ENCODE measurements around the gene SLC22A31. TPM values are rescaled to one million over a fixed set of nuclear protein-coding genes. Genes with fewer than 3 reads are reported as not detected.

SLC22A31 gene
- total RNA-seq, 5 donors from 2014 or later (not counting 1 experiment from before 2014, with no cell fraction given) = 0.49 to 2.7 (median 1.3) TPM

DNA sequence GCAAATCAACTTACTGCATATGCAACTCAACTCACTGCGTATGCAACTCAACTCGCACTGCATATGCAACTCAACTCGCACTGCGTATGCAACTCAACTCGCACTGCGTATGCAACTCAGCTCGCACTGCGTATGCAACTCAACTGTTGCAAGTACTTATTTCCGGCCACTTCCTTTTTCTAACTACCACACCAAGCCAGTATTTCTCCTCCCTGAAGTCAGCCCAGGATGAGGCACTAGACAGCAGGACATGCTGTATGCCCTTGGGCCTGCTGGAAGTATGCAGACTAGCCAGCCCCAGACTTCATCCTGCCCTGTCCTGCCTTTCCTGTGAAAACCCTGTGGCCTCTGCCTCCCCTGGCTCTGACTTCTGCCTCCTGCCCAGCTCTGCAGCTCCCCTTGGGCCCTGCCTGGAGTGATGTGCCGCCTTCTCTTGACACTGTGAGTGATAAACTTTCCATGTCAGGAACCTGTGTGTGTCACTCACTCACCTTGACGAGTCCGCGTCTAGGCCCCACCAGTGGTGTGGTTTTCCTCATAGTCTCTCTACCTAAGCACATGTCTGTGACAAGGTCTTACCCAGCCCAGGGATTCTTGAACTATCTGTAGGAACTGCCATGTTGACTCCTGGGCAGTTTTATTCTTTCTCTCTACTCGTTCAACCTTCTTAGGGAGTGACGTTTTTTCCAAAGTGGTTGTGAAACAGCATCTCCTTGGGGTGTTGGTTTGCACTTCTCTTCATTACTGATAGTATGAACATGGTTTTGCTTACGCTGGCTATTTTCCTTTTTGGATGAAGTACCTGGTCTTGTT, 33.5 kb upstream of the SLC22A31 start:
- 98% methylated on average over 14 of the region's 16 CpGs for WGBS (ENCODE audit: insufficient coverage)
- no peaks in the 10 kb centered on the region for H3K27me3 Mint-ChIP-seq

GRCh38 chr16:89232107-89232506, 31.8 kb upstream of the SLC22A31 start:
- no peak for ATAC-seq (replicated peaks in 1 of 4)
- Mint-ChIP-seq H3K36me3 (peaks cover 63% of the 10 kb centered on the region), H3K4me3 (no peak overlapping the region), H3K27ac (no peak overlapping the region), H3K4me1 (no peaks in the 10 kb centered on the region), H3K27me3 (no peaks in the 10 kb centered on the region), H3K9me3 (peaks cover 0 to 14% (median 9%) of the 10 kb centered on the region in 3 donors)
- CTCF ChIA-PET = no interaction called here
- no CpG with 5 or more reads among the region's 2 CpGs for WGBS (ENCODE audit: insufficient coverage)
- Histone ChIP-seq H3K27me3 (replicated peaks in 1 of 2; ENCODE audit: control insufficient read depth in 2 of 2, extremely low read depth in 1 of 2, insufficient read depth in 2 of 2, low read length in 1 of 2) (no peaks in the 10 kb centered on the region), H3K4me3 (ENCODE audit: control insufficient read depth in 1 of 2, extremely low read depth in 1 of 2, low read length in 1 of 2) (no peak overlapping the region), H3K4me1 (ENCODE audit: control insufficient read depth in 1 of 2, extremely low read depth in 1 of 2, insufficient read depth in 2 of 2, low read length in 2 of 2) (no peaks in the 10 kb centered on the region), H3K36me3 (ENCODE audit: control insufficient read depth in 2 of 2, extremely low read depth in 1 of 2, insufficient read depth in 1 of 2, low read length in 1 of 2) (peaks cover 24 to 39% of the 10 kb centered on the region in 2 donors), H3K27ac (ENCODE audit: low read length) (no peak overlapping the region), H3K9me3 (peaks cover 12% of the 10 kb centered on the region)
- POLR2A ChIA-PET = no interaction called here
- DNase-seq = no peak

More for the DNA sequence above, 33.5 kb upstream of the SLC22A31 start:
- no peaks in the 10 kb centered on the region for H3K9me3 ChIP-seq
- Mint-ChIP-seq H3K27ac (no peak overlapping the region), H3K36me3 (peaks cover 45% of the 10 kb centered on the region), H3K4me3 (no peak overlapping the region), H3K4me1 (no peaks in the 10 kb centered on the region), H3K9me3 (peaks cover 0 to 3% (median under 1%) of the 10 kb centered on the region in 3 donors)
- H3K27ac ChIP-seq (ENCODE audit: low read length) = no peak overlapping the region
- no peaks in the 10 kb centered on the region for H3K4me1 ChIP-seq (ENCODE audit: control insufficient read depth in 1 of 2, extremely low read depth in 1 of 2, insufficient read depth in 2 of 2, low read length in 2 of 2)
- CTCF ChIA-PET = no interaction called here
- H3K27me3 ChIP-seq (replicated peaks in 1 of 2; ENCODE audit: control insufficient read depth in 2 of 2, extremely low read depth in 1 of 2, insufficient read depth in 2 of 2, low read length in 1 of 2) = no peaks in the 10 kb centered on the region
- DNase-seq = no peak
- no peak overlapping the region for H3K4me3 ChIP-seq (ENCODE audit: control insufficient read depth in 1 of 2, extremely low read depth in 1 of 2, low read length in 1 of 2)
- no peak for ATAC-seq (replicated peaks in 1 of 4)
- peaks cover 15 to 28% of the 10 kb centered on the region in 2 donors for H3K36me3 ChIP-seq (ENCODE audit: control insufficient read depth in 2 of 2, extremely low read depth in 1 of 2, insufficient read depth in 1 of 2, low read length in 1 of 2)
- POLR2A ChIA-PET = no interaction called here

DNA sequence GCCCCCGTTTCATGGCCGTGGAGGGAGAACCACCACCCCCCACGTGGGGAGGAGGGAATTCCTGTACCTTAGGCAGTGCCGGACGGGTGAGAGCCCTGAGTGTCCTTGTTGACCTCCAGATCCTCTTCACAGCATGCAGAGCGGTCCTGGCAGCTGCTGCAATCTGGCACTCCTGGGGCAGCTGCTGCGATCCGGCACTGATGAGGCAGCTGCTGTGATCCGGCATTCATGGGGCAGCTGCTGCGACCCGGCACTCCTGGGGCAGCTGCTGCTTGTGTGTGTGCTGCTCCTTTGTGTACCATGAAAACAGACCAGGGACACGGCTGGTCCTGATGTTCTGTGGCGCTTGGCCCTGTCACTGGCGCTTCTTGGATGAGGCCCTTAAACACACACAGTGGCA, 29.9 kb upstream of the SLC22A31 start:
- Histone ChIP-seq H3K36me3 (ENCODE audit: control insufficient read depth in 2 of 2, extremely low read depth in 1 of 2, insufficient read depth in 1 of 2, low read length in 1 of 2) (peaks cover 35 to 53% of the 10 kb centered on the region in 2 donors), H3K27ac (ENCODE audit: low read length) (no peak overlapping the region), H3K9me3 (peaks cover 14% of the 10 kb centered on the region), H3K4me3 (ENCODE audit: control insufficient read depth in 1 of 2, extremely low read depth in 1 of 2, low read length in 1 of 2) (no peak overlapping the region), H3K27me3 (replicated peaks in 1 of 2; ENCODE audit: control insufficient read depth in 2 of 2, extremely low read depth in 1 of 2, insufficient read depth in 2 of 2, low read length in 1 of 2) (no peaks in the 10 kb centered on the region), H3K4me1 (ENCODE audit: control insufficient read depth in 1 of 2, extremely low read depth in 1 of 2, insufficient read depth in 2 of 2, low read length in 2 of 2) (no peaks in the 10 kb centered on the region)
- H3K27ac Mint-ChIP-seq = no peak overlapping the region
- 98% methylated on average over 14 of the region's 14 CpGs for WGBS (ENCODE audit: insufficient coverage)
- ChIA-PET POLR2A (no interaction called here), CTCF (no interaction called here)
- DNase-seq = no peak
- H3K4me3 Mint-ChIP-seq = no peak overlapping the region
- no peak for ATAC-seq (replicated peaks in 1 of 4)
- peaks cover 80% of the 10 kb centered on the region for H3K36me3 Mint-ChIP-seq
- peaks cover 0 to 21% (median 16%) of the 10 kb centered on the region in 3 donors for H3K9me3 Mint-ChIP-seq
- H3K4me1 Mint-ChIP-seq = no peaks in the 10 kb centered on the region
- H3K27me3 Mint-ChIP-seq = no peaks in the 10 kb centered on the region

GRCh38 chr16:89224665-89225064, 24.3 kb upstream of the SLC22A31 start:
- no peak overlapping the region for H3K4me3 ChIP-seq (ENCODE audit: control insufficient read depth in 1 of 2, extremely low read depth in 1 of 2, low read length in 1 of 2)
- ATAC-seq (replicated peaks in 1 of 4) = no peak
- H3K9me3 ChIP-seq = peaks cover 14% of the 10 kb centered on the region
- DNase-seq = no peak
- Mint-ChIP-seq H3K4me3 (no peak overlapping the region), H3K4me1 (peaks cover 2 to 4% (median 3%) of the 10 kb centered on the region in 3 donors), H3K27ac (no peak overlapping the region), H3K27me3 (no peaks in the 10 kb centered on the region), H3K36me3 (peaks cover 81% of the 10 kb centered on the region), H3K9me3 (peaks cover 0 to 17% (median 16%) of the 10 kb centered on the region in 3 donors)
- 100% methylated on average over 4 of the region's 10 CpGs for WGBS (ENCODE audit: insufficient coverage)
- H3K4me1 ChIP-seq (ENCODE audit: control insufficient read depth in 1 of 2, extremely low read depth in 1 of 2, insufficient read depth in 2 of 2, low read length in 2 of 2) = no peaks in the 10 kb centered on the region
- ChIA-PET CTCF (interaction anchor here in 1 of 2 donors (0.6 kb wide), 1 partner anchor 14 kb away, joined by 3 read pairs; no protein-coding TSS in a partner anchor), POLR2A (no interaction called here)
- H3K27ac ChIP-seq (ENCODE audit: low read length) = no peak overlapping the region
- H3K27me3 ChIP-seq (replicated peaks in 1 of 2; ENCODE audit: control insufficient read depth in 2 of 2, extremely low read depth in 1 of 2, insufficient read depth in 2 of 2, low read length in 1 of 2) = no peaks in the 10 kb centered on the region
- peaks cover 29 to 60% of the 10 kb centered on the region in 2 donors for H3K36me3 ChIP-seq (ENCODE audit: control insufficient read depth in 2 of 2, extremely low read depth in 1 of 2, insufficient read depth in 1 of 2, low read length in 1 of 2)

GRCh38 chr16:89222931-89223330, 22.6 kb upstream of the SLC22A31 start:
- H3K27ac ChIP-seq (ENCODE audit: low read length) = no peak overlapping the region
- Mint-ChIP-seq H3K36me3 (peaks cover 66% of the 10 kb centered on the region), H3K4me3 (no peak overlapping the region), H3K27ac (no peak overlapping the region), H3K9me3 (peaks cover 0 to 13% (median 10%) of the 10 kb centered on the region in 3 donors), H3K4me1 (peaks cover 7 to 15% (median 13%) of the 10 kb centered on the region in 3 donors), H3K27me3 (no peaks in the 10 kb centered on the region)
- peaks cover 8% of the 10 kb centered on the region for H3K9me3 ChIP-seq
- H3K27me3 ChIP-seq (replicated peaks in 1 of 2; ENCODE audit: control insufficient read depth in 2 of 2, extremely low read depth in 1 of 2, insufficient read depth in 2 of 2, low read length in 1 of 2) = no peaks in the 10 kb centered on the region
- ChIA-PET CTCF (no interaction called here), POLR2A (no interaction called here)
- no peak for DNase-seq
- H3K36me3 ChIP-seq (ENCODE audit: control insufficient read depth in 2 of 2, extremely low read depth in 1 of 2, insufficient read depth in 1 of 2, low read length in 1 of 2) = peaks cover 30 to 61% of the 10 kb centered on the region in 2 donors
- WGBS (ENCODE audit: insufficient coverage) = 96% methylated on average over 18 of the region's 21 CpGs
- no peak for ATAC-seq (replicated peaks in 1 of 4)
- no peak overlapping the region for H3K4me3 ChIP-seq (ENCODE audit: control insufficient read depth in 1 of 2, extremely low read depth in 1 of 2, low read length in 1 of 2)
- peaks cover 5 to 7% of the 10 kb centered on the region in 2 experiments for H3K4me1 ChIP-seq (ENCODE audit: control insufficient read depth in 1 of 2, extremely low read depth in 1 of 2, insufficient read depth in 2 of 2, low read length in 2 of 2)

DNA sequence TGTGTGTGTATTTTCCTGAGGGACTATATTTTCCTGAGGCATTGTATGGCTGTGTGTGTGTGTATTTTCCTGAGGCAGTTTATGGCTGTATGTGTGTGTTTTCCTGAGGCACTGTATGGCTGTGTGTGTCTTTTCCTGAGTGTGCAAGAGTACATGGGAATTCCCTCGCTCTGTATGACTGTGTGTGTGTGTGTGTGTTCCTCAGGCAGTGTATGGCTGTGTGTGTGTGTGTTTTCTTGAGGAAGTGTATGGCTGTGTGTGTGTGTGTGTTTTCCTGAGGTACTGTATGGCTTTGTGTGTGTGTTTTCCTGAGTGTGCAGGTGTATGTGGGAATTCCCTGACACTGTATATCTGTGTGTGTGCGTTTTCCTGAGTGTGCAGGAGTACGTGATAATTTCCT, 21.3 kb upstream of the SLC22A31 start:
- POLR2A ChIA-PET = no interaction called here
- H3K4me1 ChIP-seq (ENCODE audit: control insufficient read depth in 1 of 2, extremely low read depth in 1 of 2, insufficient read depth in 2 of 2, low read length in 2 of 2) = peaks cover 11 to 12% of the 10 kb centered on the region in 2 experiments
- peaks cover 1% of the 10 kb centered on the region for H3K9me3 ChIP-seq
- peaks cover 53% of the 10 kb centered on the region for H3K36me3 Mint-ChIP-seq
- ATAC-seq (replicated peaks in 1 of 4) (no peak), DNase-seq (no peak)
- WGBS (ENCODE audit: insufficient coverage) = 94% methylated on average over 2 of the region's 3 CpGs
- no peak overlapping the region for H3K27ac ChIP-seq (ENCODE audit: low read length)
- CTCF ChIA-PET = no interaction called here
- peaks cover 18 to 48% of the 10 kb centered on the region in 2 donors for H3K36me3 ChIP-seq (ENCODE audit: control insufficient read depth in 2 of 2, extremely low read depth in 1 of 2, insufficient read depth in 1 of 2, low read length in 1 of 2)
- no peaks in the 10 kb centered on the region for H3K27me3 ChIP-seq (replicated peaks in 1 of 2; ENCODE audit: control insufficient read depth in 2 of 2, extremely low read depth in 1 of 2, insufficient read depth in 2 of 2, low read length in 1 of 2)
- peaks cover 10 to 23% (median 18%) of the 10 kb centered on the region in 3 donors for H3K4me1 Mint-ChIP-seq
- no peaks in the 10 kb centered on the region for H3K27me3 Mint-ChIP-seq
- H3K4me3 ChIP-seq (ENCODE audit: control insufficient read depth in 1 of 2, extremely low read depth in 1 of 2, low read length in 1 of 2) = no peak overlapping the region
- H3K9me3 Mint-ChIP-seq = peaks cover 0 to 3% (median 2%) of the 10 kb centered on the region in 3 donors
- H3K4me3 Mint-ChIP-seq = no peak overlapping the region
- no peak overlapping the region for H3K27ac Mint-ChIP-seq
